Measurements from ENCODE around the gene ZFAND6.

DNA sequence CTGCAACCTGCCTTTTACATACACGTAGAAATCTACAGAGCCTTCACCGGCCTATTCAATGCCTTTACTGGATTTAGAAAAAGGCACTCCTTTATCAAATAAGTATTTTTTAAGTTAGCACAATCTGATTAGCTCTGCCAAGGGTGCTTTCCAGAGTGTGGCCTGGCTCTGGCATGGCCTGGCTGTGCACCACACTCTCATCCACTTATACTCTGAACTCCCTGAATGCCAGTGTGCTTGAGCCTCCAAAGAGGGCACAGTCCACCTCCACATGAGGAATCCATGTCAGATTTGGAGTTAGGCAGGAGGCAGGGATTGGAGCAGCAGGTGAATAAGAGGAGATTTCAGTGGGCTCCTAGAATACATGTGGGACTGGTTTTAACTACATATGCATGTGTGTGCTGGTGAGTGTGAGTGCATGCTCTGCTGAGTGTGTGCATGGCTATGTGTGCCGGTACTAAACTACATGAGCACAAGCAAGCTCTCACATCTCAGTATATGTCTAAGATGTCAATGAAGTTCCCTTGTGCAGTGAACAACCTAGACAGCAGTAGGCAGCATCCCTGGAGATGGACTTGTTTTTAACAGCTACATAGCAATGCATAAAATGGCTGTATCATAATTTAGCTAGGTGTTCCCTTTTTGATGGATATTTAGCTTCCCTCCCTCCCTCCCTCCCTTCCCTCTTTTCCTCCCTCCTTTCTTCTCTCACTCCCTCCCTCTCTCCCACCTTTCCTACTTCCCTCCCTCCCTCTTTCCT lies 17.8 kb upstream of the ZFAND6 start:
- no peak for TF ChIP-seq ZNF384 (IDR thresholded peaks at IDR 0.05)
- no peak for TF ChIP-seq SP1 (IDR thresholded peaks at IDR 0.05)
- TF ChIP-seq SUZ12 (IDR thresholded peaks at IDR 0.05), result no peak
- TF ChIP-seq FOXK2 (IDR thresholded peaks at IDR 0.05), result no peak
- TF ChIP-seq BHLHE40 (IDR thresholded peaks at IDR 0.05; ENCODE audit: borderline replicate concordance), result no peak
- no peak for TF ChIP-seq HDGF (IDR thresholded peaks at IDR 0.05; ENCODE audit: borderline replicate concordance)
- TF ChIP-seq L3MBTL2 (conservative IDR thresholded peaks at IDR 0.05), result no peak
- no peak for TF ChIP-seq TARDBP (IDR thresholded peaks at IDR 0.05)
- no peak for TF ChIP-seq FOXA1 (IDR thresholded peaks at IDR 0.05)
- no peak for TF ChIP-seq CTBP1 (IDR thresholded peaks at IDR 0.05; ENCODE audit: borderline replicate concordance)
- no peak for TF ChIP-seq NFRKB (IDR thresholded peaks at IDR 0.05)

Data from HEK293T (cell line).